WERI-Rb-1 (cell line): Measurements from ENCODE around the gene NIPAL4.

Experiments
- DNase-seq: peaks from one replicate; pipeline ENCODE4 v3.0.0-alpha.2; 2020
- H3K27ac ChIP-seq: fragments of 250-450 bp; sonication (Bioruptor Pico); 2 replicates; pipeline ENCODE4 v1.5.1; 2020; ENCODE audit warnings: mild to moderate bottlenecking, moderate library complexity
- H3K27me3 ChIP-seq: fragments of 250-450 bp; sonication (Bioruptor Pico); 2 replicates; pipeline ENCODE4 v1.5.1; 2021; ENCODE audit warnings: mild to moderate bottlenecking, low read depth, moderate library complexity; ENCODE audit not compliant: insufficient read depth, severe bottlenecking
- H3K36me3 ChIP-seq: fragments of 250-450 bp; sonication (Bioruptor Pico); 2 replicates; pipeline ENCODE4 v1.5.1; 2020; ENCODE audit warnings: mild to moderate bottlenecking, moderate library complexity
- H3K4me3 ChIP-seq: 2 replicates; pipeline ENCODE4 v1.5.1; 2011; ENCODE audit warnings: low read depth, mild to moderate bottlenecking, control low read depth, low read length
- H3K9me3 ChIP-seq: fragments of 250-450 bp; sonication (Bioruptor Pico); 2 replicates; pipeline ENCODE4 v1.5.1; 2021; ENCODE audit warnings: mild to moderate bottlenecking, moderate library complexity; ENCODE audit not compliant: severe bottlenecking
- CTCF ChIP-seq: IDR thresholded peaks from 2 replicates; pipeline ENCODE4 v1.5.1; 2011; ENCODE audit warnings: low read depth, mild to moderate bottlenecking, control low read depth, inconsistent platforms, low read length

The NIPAL4 gene

GRCh38 chr5:157504053-157504452, 44.0 kb downstream of the NIPAL4 start:
- Histone ChIP-seq H3K36me3 (0 out of 2 replicates have a peak, but pooled peaks cover 3% of the 10 kb centered on the region), H3K27me3 (no peaks in the 10 kb centered on the region), H3K4me3 (no peak overlapping the region), H3K9me3 (no peaks in the 10 kb centered on the region), H3K27ac (no peak overlapping the region)
- no peak for TF ChIP-seq CTCF
- DNase-seq: no peak

GRCh38 chr5:157505496-157505895, 45.5 kb downstream of the NIPAL4 start:
- no peaks in the 10 kb centered on the region for H3K9me3 ChIP-seq
- H3K36me3 ChIP-seq: 0 out of 2 replicates have a peak, but pooled peaks cover 3% of the 10 kb centered on the region
- no peak overlapping the region for H3K4me3 ChIP-seq
- DNase-seq: no peak
- H3K27me3 ChIP-seq: no peaks in the 10 kb centered on the region
- TF ChIP-seq CTCF: no peak
- H3K27ac ChIP-seq: no peak overlapping the region

DNA sequence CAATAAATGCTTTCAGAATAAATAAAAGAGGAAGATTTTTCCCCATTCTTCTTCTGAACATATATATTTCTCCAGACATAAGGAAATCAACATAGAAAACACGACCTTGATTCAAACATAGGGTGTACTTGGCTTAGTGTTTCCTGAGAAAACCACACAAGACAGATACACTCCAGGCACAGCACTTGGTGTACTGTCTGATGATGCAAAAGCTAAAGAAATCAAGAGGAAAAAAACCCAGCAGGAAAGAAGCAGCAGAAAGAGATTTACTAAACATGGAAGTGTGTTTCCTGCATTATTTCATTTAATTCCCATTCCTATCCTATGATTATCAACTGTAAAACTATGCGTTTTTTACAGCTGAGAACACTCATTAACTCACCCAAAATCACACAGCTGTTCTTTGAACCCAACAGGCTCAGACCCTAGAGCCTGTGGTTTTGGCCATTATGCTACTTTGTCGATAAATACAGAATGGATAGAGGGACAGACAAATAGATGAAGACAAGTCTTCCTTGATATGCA, 46.1 kb downstream of the NIPAL4 start:
- Histone ChIP-seq H3K36me3 (0 out of 2 replicates have a peak, but pooled peaks cover 3% of the 10 kb centered on the region), H3K9me3 (no peaks in the 10 kb centered on the region), H3K27ac (no peak overlapping the region), H3K4me3 (no peak overlapping the region), H3K27me3 (no peaks in the 10 kb centered on the region)
- DNase-seq: no peak
- TF ChIP-seq CTCF: no peak

DNA sequence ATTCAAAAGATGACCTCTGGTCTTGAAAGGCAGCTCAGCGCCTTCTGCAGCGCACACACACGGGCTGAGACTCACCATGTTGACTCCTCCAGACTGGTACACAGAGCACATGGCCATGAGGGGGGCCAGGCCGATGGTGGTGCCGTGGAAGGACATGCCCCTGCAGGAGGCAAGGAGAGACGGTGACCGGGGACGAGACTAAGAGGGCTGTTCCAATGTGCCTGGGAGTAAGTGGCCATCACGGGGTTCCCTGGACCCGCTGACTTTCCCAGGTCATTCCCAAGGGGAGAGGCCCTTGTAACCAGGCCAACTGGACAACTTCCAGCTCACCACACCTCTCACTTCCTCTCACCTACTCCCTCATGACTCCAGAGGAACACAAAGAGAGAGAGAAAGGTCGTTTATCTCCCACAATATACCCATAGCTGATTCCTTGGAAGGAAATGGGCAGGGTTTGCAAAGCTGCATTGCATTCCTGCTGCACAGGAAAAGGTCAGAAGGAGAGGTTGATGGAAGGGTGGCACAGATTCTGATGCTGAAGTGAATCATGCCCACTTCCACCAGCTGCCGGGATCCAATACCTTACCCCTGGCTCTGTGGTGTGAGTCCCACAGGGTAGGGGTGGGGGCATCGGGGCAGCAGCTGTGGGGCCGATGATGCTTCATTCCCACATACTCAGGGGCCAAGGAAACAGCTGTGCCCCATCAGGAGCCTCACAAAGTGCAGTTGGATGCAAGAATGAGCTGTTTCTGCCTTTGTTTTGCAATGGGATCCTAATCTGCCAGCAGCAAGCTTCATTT, 47.2 kb downstream of the NIPAL4 start:
- H3K36me3 ChIP-seq: 0 out of 2 replicates have a peak, but pooled peaks cover 3% of the 10 kb centered on the region

DNA sequence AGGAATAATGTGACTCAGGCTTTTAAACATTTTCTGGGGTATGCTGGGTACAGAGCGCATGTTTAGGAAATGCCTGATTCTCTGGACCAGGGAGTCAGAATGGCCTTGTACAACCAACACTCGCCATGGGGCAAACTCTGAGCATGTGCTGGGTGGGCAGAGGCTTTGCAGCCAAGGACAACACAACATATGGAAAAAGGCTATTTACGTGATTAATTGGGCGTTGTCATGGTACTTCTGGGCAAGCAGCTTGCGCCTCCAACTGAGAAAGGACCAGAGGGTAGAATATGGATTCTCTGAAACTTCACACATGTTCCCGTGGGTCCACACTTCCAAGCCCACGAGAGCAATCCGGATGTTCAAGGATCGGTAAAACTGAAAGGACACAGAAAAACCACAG, 49.1 kb downstream of the NIPAL4 start:
- H3K9me3 ChIP-seq: no peaks in the 10 kb centered on the region
- H3K36me3 ChIP-seq: 0 out of 2 replicates have a peak, but pooled peaks cover 3% of the 10 kb centered on the region
- no peaks in the 10 kb centered on the region for H3K27me3 ChIP-seq
- H3K4me3 ChIP-seq: no peak overlapping the region
- DNase-seq: no peak
- H3K27ac ChIP-seq: no peak overlapping the region
- TF ChIP-seq CTCF: no peak

More for the DNA sequence above, 47.2 kb downstream of the NIPAL4 start:
- no peak for TF ChIP-seq CTCF
- no peak for DNase-seq
- Histone ChIP-seq H3K4me3 (no peak overlapping the region), H3K9me3 (no peaks in the 10 kb centered on the region), H3K27ac (no peak overlapping the region), H3K27me3 (no peaks in the 10 kb centered on the region)
